Neural cell (in vitro differentiated cells): ENCODE results near the gene KRTAP1-3. TPM values are rescaled to one million over a fixed set of nuclear protein-coding genes. Genes with fewer than 3 reads are reported as not detected.

ENCODE experiments used
- H2AFZ ChIP-seq: fragments of 200-600, 300-800 bp; sonication (generic), shearing (Covaris generic); 2 replicates; pipeline ENCODE4 v1.6.0; 2014; ENCODE audit warnings: low read depth, mild to moderate bottlenecking, antibody characterized with exemption, low read length, moderate library complexity
- H3F3A ChIP-seq: fragments of 200-600 bp; shearing (Covaris generic); 2 replicates; pipeline ENCODE4 v1.6.1; 2016; ENCODE audit warnings: mild to moderate bottlenecking, moderate library complexity, mixed read lengths, antibody characterized with exemption, low read length; ENCODE audit not compliant: insufficient read depth, poor library complexity, severe bottlenecking
- H3K27ac ChIP-seq: fragments of 200-600, 300-800 bp; sonication (generic), shearing (Covaris generic); 2 replicates; pipeline ENCODE4 v1.5.1; 2014; ENCODE audit warnings: mild to moderate bottlenecking, low read length, moderate library complexity
- H3K27me3 ChIP-seq: fragments of 300-800, 200-600 bp; sonication (generic), shearing (Covaris generic); 2 replicates; pipeline ENCODE4 v1.6.0; 2014; ENCODE audit warnings: mild to moderate bottlenecking, low read depth, low read length, moderate library complexity; ENCODE audit not compliant: insufficient read depth
- H3K36me3 ChIP-seq: fragments of 300-800, 200-600 bp; sonication (generic), shearing (Covaris generic); 2 replicates; pipeline ENCODE4 v1.5.1; 2014; ENCODE audit warnings: mild to moderate bottlenecking, antibody characterized with exemption, low read length, moderate library complexity; ENCODE audit not compliant: insufficient read depth
- H3K4me2 ChIP-seq: fragments of 300-800, 200-600 bp; sonication (generic), shearing (Covaris generic); 2 replicates; pipeline ENCODE4 v1.6.0; 2014; ENCODE audit warnings: mild to moderate bottlenecking, low read length
- H3K4me3 ChIP-seq: fragments of 300-800, 200-600 bp; sonication (generic), shearing (Covaris generic); 2 replicates; pipeline ENCODE4 v1.5.1; 2014; ENCODE audit warnings: mild to moderate bottlenecking, low read length, moderate library complexity
- H3K79me2 ChIP-seq: fragments of 200-600 bp; shearing (Covaris generic); replicated peaks from 2 replicates; pipeline ENCODE4 v1.6.0; 2014; ENCODE audit warnings: mild to moderate bottlenecking, low read length, moderate library complexity; ENCODE audit not compliant: insufficient read depth
- H3K9ac ChIP-seq: fragments of 300-800, 200-600 bp; sonication (generic), shearing (Covaris generic); 2 replicates; pipeline ENCODE4 v1.6.1; 2016; ENCODE audit warnings: mild to moderate bottlenecking, low read length, mixed read lengths
- H3K9me2 ChIP-seq: fragments of 200-600 bp; shearing (Covaris generic); 2 replicates; pipeline ENCODE4 v1.6.1; 2016; ENCODE audit warnings: mild to moderate bottlenecking, low read length, mixed read lengths; ENCODE audit not compliant: insufficient read depth
- H3K9me3 ChIP-seq: fragments of 200-600, 300-800 bp; sonication (generic), shearing (Covaris generic); 2 replicates; pipeline ENCODE4 v1.6.1; 2016; ENCODE audit warnings: mild to moderate bottlenecking, mixed run types, low read length, moderate library complexity, mixed read lengths
- H4K20me1 ChIP-seq: fragments of 200-600 bp; shearing (Covaris generic); 2 replicates; pipeline ENCODE4 v1.6.1; 2016; ENCODE audit warnings: mild to moderate bottlenecking, mixed run types; ENCODE audit not compliant: insufficient read depth
- EP300 ChIP-seq: fragments of 450-650 bp; conservative IDR thresholded peaks from 2 replicates; pipeline ENCODE4 v1.6.1; 2014; ENCODE audit warnings: antibody characterized with exemption, mild to moderate bottlenecking, moderate library complexity; ENCODE audit not compliant: poor library complexity, severe bottlenecking
- EZH2 ChIP-seq: fragments of 200-600, 300-800 bp; shearing (Covaris generic), sonication (generic); IDR thresholded peaks from 2 replicates; pipeline ENCODE4 v1.6.1; 2014; ENCODE audit warnings: antibody characterized with exemption, low read length, borderline replicate concordance, mild to moderate bottlenecking; ENCODE audit not compliant: insufficient read depth, poor library complexity, severe bottlenecking
- MXI1 ChIP-seq: fragments of 450-650 bp; conservative IDR thresholded peaks from 2 replicates; pipeline ENCODE4 v1.6.1; 2014; ENCODE audit warnings: antibody characterized with exemption, mild to moderate bottlenecking; ENCODE audit not compliant: poor library complexity, severe bottlenecking
- POLR2AphosphoS5 ChIP-seq: IDR thresholded peaks from 2 replicates; pipeline ENCODE4 v1.6.1; 2012
- RAD21 ChIP-seq: fragments of 450-650 bp; conservative IDR thresholded peaks from 2 replicates; pipeline ENCODE4 v1.6.1; 2014; ENCODE audit warnings: antibody characterized with exemption, mild to moderate bottlenecking, moderate library complexity
- SMC3 ChIP-seq: fragments of 450-650 bp; conservative IDR thresholded peaks from 2 replicates; pipeline ENCODE4 v1.6.1; 2014; ENCODE audit warnings: antibody characterized with exemption, mild to moderate bottlenecking, moderate library complexity; ENCODE audit not compliant: poor library complexity
- TAF1 ChIP-seq: IDR thresholded peaks from 2 replicates; pipeline ENCODE4 v1.6.1; 2012; ENCODE audit warnings: low read depth
- polyA plus RNA-seq: library from polyadenylated mRNA; depleted of rRNA; stranded (reverse); fragments of >200 nt; gene quantifications from 2 replicates; pipeline ENCODE4 v1.2.3, GENCODE V29; 2014
- TF ChIP-seq, protein P1 (sequence below): fragments of 450-650 bp; IDR thresholded peaks from 2 replicates; pipeline ENCODE4 v1.5.1; 2014; ENCODE audit warnings: antibody characterized with exemption, mild to moderate bottlenecking, moderate library complexity; ENCODE audit not compliant: poor library complexity, severe bottlenecking
- TF ChIP-seq, protein P2 (sequence below): IDR thresholded peaks from 2 replicates; pipeline ENCODE4 v1.6.1; 2012; ENCODE audit warnings: borderline replicate concordance

The KRTAP1-3 gene
- polyA plus RNA-seq, 1 donor from 2014 or later: not detected

DNA sequence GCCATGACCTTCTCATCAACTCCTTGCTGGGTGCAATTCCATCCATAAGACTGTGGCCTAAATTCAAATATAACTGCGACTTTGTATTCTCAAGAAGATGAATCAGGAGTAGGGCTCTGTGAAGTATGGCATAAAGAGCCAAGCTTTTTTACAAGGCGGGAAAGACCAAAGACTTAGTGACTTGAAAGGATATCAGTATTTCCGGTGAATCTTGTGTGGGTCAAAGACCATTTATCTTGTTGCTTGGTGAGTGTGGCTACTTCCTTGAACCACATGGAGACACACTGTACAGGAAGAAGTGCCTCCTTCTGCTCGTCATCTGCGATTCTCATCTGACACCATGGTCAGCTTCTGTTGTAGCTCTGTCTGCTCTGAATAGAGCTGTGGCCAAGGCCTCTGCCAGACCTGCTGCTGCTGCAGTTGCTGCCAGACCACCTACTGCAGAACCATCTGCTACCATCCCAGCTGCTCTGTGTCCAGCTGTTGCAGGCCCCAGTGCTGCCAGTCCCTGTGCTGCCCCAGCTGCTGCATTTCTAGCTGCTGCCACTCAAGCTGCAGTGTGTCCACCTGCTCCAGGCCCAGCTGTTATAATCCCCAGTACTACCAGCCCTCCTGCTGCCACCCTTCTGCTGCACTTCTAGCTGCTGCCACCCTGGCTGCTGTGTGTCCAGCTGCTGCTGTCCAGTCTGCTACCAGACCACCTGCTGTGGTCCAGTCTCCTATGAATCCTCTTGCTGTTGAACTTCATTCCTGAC is 37.1 kb upstream of the KRTAP1-3 start:
- no peaks in the 10 kb centered on the region for H3K9me3 ChIP-seq
- TF ChIP-seq RAD21 (no peak), POLR2AphosphoS5 (no peak), MXI1 (no peak), TAF1 (no peak), EP300 (no peak), EZH2 (no peak), SMC3 (no peak)
- TF ChIP-seq, protein P1, sequence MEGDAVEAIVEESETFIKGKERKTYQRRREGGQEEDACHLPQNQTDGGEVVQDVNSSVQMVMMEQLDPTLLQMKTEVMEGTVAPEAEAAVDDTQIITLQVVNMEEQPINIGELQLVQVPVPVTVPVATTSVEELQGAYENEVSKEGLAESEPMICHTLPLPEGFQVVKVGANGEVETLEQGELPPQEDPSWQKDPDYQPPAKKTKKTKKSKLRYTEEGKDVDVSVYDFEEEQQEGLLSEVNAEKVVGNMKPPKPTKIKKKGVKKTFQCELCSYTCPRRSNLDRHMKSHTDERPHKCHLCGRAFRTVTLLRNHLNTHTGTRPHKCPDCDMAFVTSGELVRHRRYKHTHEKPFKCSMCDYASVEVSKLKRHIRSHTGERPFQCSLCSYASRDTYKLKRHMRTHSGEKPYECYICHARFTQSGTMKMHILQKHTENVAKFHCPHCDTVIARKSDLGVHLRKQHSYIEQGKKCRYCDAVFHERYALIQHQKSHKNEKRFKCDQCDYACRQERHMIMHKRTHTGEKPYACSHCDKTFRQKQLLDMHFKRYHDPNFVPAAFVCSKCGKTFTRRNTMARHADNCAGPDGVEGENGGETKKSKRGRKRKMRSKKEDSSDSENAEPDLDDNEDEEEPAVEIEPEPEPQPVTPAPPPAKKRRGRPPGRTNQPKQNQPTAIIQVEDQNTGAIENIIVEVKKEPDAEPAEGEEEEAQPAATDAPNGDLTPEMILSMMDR: no peak
- TF ChIP-seq, protein P2, sequence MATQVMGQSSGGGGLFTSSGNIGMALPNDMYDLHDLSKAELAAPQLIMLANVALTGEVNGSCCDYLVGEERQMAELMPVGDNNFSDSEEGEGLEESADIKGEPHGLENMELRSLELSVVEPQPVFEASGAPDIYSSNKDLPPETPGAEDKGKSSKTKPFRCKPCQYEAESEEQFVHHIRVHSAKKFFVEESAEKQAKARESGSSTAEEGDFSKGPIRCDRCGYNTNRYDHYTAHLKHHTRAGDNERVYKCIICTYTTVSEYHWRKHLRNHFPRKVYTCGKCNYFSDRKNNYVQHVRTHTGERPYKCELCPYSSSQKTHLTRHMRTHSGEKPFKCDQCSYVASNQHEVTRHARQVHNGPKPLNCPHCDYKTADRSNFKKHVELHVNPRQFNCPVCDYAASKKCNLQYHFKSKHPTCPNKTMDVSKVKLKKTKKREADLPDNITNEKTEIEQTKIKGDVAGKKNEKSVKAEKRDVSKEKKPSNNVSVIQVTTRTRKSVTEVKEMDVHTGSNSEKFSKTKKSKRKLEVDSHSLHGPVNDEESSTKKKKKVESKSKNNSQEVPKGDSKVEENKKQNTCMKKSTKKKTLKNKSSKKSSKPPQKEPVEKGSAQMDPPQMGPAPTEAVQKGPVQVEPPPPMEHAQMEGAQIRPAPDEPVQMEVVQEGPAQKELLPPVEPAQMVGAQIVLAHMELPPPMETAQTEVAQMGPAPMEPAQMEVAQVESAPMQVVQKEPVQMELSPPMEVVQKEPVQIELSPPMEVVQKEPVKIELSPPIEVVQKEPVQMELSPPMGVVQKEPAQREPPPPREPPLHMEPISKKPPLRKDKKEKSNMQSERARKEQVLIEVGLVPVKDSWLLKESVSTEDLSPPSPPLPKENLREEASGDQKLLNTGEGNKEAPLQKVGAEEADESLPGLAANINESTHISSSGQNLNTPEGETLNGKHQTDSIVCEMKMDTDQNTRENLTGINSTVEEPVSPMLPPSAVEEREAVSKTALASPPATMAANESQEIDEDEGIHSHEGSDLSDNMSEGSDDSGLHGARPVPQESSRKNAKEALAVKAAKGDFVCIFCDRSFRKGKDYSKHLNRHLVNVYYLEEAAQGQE: no peak
- H3K9me2 ChIP-seq: no peaks in the 10 kb centered on the region
- no peaks in the 10 kb centered on the region for H3F3A ChIP-seq
- no peaks in the 10 kb centered on the region for H3K79me2 ChIP-seq
- H4K20me1 ChIP-seq: no peaks in the 10 kb centered on the region
- no peak overlapping the region for H3K9ac ChIP-seq
- H3K27me3 ChIP-seq: no peaks in the 10 kb centered on the region
- no peaks in the 10 kb centered on the region for H3K36me3 ChIP-seq
- no peak overlapping the region for H2AFZ ChIP-seq
- H3K4me2 ChIP-seq: no peak overlapping the region
- H3K4me3 ChIP-seq: no peak overlapping the region
- H3K27ac ChIP-seq: no peak overlapping the region

DNA sequence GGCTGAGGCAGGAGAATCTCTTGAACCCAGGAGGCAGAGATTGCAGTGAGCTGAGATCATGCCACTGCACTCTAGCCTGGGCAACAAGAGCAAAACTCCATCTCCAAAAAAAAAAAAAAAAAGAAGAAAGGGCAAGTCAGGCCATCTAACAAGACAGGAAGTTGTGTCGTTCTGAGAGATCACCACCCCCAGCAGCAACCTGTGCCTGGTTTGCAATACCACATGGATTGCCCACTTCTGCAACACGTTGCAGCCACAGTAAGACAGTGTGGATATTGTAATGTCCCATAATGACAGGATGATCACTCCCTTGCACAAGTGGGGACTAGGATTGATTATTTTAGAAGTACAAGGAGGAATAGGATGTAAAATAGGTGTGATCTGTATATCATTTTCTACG is 34.4 kb upstream of the KRTAP1-3 start:
- no peak overlapping the region for H3K9ac ChIP-seq
- H4K20me1 ChIP-seq: no peaks in the 10 kb centered on the region
- H3K27me3 ChIP-seq: no peaks in the 10 kb centered on the region
- no peaks in the 10 kb centered on the region for H3K36me3 ChIP-seq
- no peaks in the 10 kb centered on the region for H3K9me3 ChIP-seq
- no peak for TF ChIP-seq SMC3
- TF ChIP-seq MXI1: no peak
- TF ChIP-seq, protein P2: no peak
- no peak for TF ChIP-seq TAF1
- no peak for TF ChIP-seq POLR2AphosphoS5
- TF ChIP-seq RAD21: no peak
- TF ChIP-seq EP300: no peak
- H3F3A ChIP-seq: no peaks in the 10 kb centered on the region
- no peaks in the 10 kb centered on the region for H3K9me2 ChIP-seq
- no peak overlapping the region for H3K4me2 ChIP-seq
- no peak overlapping the region for H3K27ac ChIP-seq
- H2AFZ ChIP-seq: no peak overlapping the region
- H3K79me2 ChIP-seq: no peaks in the 10 kb centered on the region
- no peak overlapping the region for H3K4me3 ChIP-seq
